GM21526 (cell line): Measurements from ENCODE around the gene TEX44.
"Not testable (repeated sequence)": the region's sequence is repeated elsewhere in the genome, so short reads cannot be mapped to it uniquely, and the experiment has no call there.

ENCODE experiments used
- ATAC-seq: cut with Tn5 transposase; IDR thresholded peaks from one replicate; pipeline ENCODE4 v1.9.1; 2021; ENCODE audit warnings: moderate library complexity; ENCODE audit not compliant: unreplicated experiment, low FRiP score

Gene TEX44

GRCh38 chr2:231592636-231593145 is at the start of gene TEX44:
TEX44 (plus strand) TSS chr2:231592864; CDS start chr2:231592952, 88 bp downstream.
- ATAC-seq = no peak

GRCh38 chr2:231545105-231545902 is 47.4 kb upstream of the TEX44 start:
- peak; percentile 98 for ATAC-seq

- ATAC-seq = no peak
Observed at GRCh38 chr2:231546014-231546715, 46.5 kb upstream of the TEX44 start.

- no peak for ATAC-seq
Observed at GRCh38 chr2:231547315-231548110, 45.2 kb upstream of the TEX44 start.

- no peak for ATAC-seq
Observed at GRCh38 chr2:231548752-231549151, 43.9 kb upstream of the TEX44 start.

GRCh38 chr2:231549446-231550239 is 43.0 kb upstream of the TEX44 start:
- no peak for ATAC-seq

- no peak for ATAC-seq
Observed at GRCh38 chr2:231552752-231553151, 39.9 kb upstream of the TEX44 start.

GRCh38 chr2:231554327-231554726 is 38.3 kb upstream of the TEX44 start:
- ATAC-seq = no peak

- no peak for ATAC-seq
Observed at GRCh38 chr2:231554748-231555545, 37.7 kb upstream of the TEX44 start.

GRCh38 chr2:231556496-231556895 is 36.2 kb upstream of the TEX44 start:
- not testable (repeated sequence) for ATAC-seq

- ATAC-seq = no peak
Observed at GRCh38 chr2:231556981-231557380, 35.7 kb upstream of the TEX44 start.

GRCh38 chr2:231557571-231558217 is 35.0 kb upstream of the TEX44 start:
- ATAC-seq = peak; percentile 79

- no peak for ATAC-seq
Observed at GRCh38 chr2:231563378-231563961, 29.2 kb upstream of the TEX44 start.

GRCh38 chr2:231565887-231566594 is 26.6 kb upstream of the TEX44 start:
- no peak for ATAC-seq

- ATAC-seq = no peak
Observed at GRCh38 chr2:231567159-231567558, 25.5 kb upstream of the TEX44 start.

GRCh38 chr2:231568098-231568784 is 24.4 kb upstream of the TEX44 start:
- no peak for ATAC-seq

- ATAC-seq = no peak
Observed at GRCh38 chr2:231568785-231569435, 23.8 kb upstream of the TEX44 start.
